Measurements from ENCODE around the gene PCDHA6. TPM values are rescaled to one million over a fixed set of nuclear protein-coding genes. Genes with fewer than 3 reads are reported as not detected.
"Not testable (repeated sequence)": the region's sequence is repeated elsewhere in the genome, so short reads cannot be mapped to it uniquely, and the experiment has no call there.

PCDHA6 gene
- total and polyA plus RNA-seq, 2 of the 8 experiments (the other 6 are each of a cell fraction or from before 2014, with no cell fraction given), result 0.71 to 7.1 TPM

DNA sequence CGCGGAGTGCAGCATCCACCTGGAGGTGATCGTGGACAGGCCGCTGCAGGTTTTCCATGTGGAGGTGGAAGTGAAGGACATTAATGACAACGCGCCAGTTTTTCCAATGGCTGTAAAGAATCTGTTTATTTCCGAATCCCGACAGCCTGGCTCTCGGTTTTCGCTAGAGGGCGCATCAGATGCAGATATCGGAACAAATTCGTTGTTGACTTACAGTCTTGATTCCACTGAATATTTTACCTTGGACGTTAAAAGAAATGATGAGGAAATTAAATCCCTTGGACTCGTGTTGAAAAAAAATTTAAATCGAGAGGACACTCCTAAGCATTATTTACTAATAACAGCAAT is 26.3 kb upstream of the PCDHA6 start (continued):
- TF ChIP-seq, protein P1, sequence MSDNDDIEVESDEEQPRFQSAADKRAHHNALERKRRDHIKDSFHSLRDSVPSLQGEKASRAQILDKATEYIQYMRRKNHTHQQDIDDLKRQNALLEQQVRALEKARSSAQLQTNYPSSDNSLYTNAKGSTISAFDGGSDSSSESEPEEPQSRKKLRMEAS (IDR thresholded peaks at IDR 0.05), result no peak
- TF ChIP-seq TCF12 (IDR thresholded peaks at IDR 0.05; ENCODE audit: low read depth, low read length) (no peak), FOSL1 (IDR thresholded peaks at IDR 0.05; ENCODE audit: insufficient read depth, low read depth, low read length) (no peak), EZH2 (IDR thresholded peaks at IDR 0.05; ENCODE audit: low read depth, low read length, severe bottlenecking) (no peak), POLR2A (IDR thresholded peaks at IDR 0.05; ENCODE audit: control extremely low read depth in 1 of 2, low read depth in 2 of 2, low read length in 2 of 2) (no peak), ZNF274 (IDR thresholded peaks at IDR 0.05; ENCODE audit: borderline replicate concordance, extremely low read depth, low read length) (no peak), CBX5 (IDR thresholded peaks at IDR 0.05; ENCODE audit: low read depth, low read length) (no peak), ASH2L (IDR thresholded peaks at IDR 0.05; ENCODE audit: low read length) (no peak)

DNA sequence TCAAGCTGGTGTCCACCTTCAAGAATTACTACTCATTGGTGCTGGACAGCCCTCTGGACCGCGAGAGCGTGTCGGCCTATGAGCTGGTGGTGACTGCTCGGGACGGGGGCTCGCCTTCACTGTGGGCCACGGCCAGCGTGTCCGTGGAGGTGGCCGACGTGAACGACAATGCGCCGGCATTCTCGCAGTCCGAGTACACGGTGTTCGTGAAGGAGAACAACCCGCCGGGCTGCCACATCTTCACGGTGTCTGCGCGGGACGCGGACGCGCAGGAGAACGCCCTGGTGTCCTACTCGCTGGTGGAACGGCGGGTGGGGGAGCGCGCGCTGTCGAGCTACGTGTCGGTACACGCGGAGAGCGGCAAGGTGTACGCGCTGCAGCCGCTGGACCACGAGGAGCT is 25.4 kb upstream of the PCDHA6 start:
- H3K4me3 ChIP-seq (ENCODE audit: extremely low read depth in 1 of 4, insufficient read depth in 2 of 4, low read depth in 3 of 4, low read length in 4 of 4); H2BK12ac ChIP-seq (ENCODE audit: low read depth, low read length); H2AK5ac ChIP-seq (ENCODE audit: low read depth, low read length); H3K56ac ChIP-seq (replicated peaks; ENCODE audit: insufficient read length, low read depth, low read length); H3K27me3 ChIP-seq (replicated peaks in 1 of 4; ENCODE audit: control insufficient read depth in 3 of 4, extremely low read depth in 1 of 4, insufficient read depth in 3 of 4, low read length in 3 of 4); DNase-seq (ENCODE audit: low read depth in 1 of 2, low spot score in 2 of 2); POLR2A ChIA-PET (ENCODE audit: partially characterized antibody); H2BK5ac ChIP-seq (ENCODE audit: low read depth, low read length); H4K8ac ChIP-seq (ENCODE audit: extremely low read depth, insufficient read depth, low read length); H3K14ac ChIP-seq (ENCODE audit: insufficient read length); H2BK15ac ChIP-seq (ENCODE audit: low read length); H3K79me1 ChIP-seq (ENCODE audit: low read depth, low read length); H3K18ac ChIP-seq (ENCODE audit: extremely low read depth, low read length); H3K23ac ChIP-seq (ENCODE audit: insufficient read length); H3K27ac ChIP-seq (ENCODE audit: low read depth, low read length); H3K4me2 ChIP-seq (ENCODE audit: insufficient read depth in 1 of 2, low read depth in 2 of 2, low read length in 2 of 2); H3K4ac ChIP-seq (replicated peaks; ENCODE audit: insufficient read length, low read depth, low read length); FAIRE-seq; H2AFZ ChIP-seq (ENCODE audit: low read length); H3K23me2 ChIP-seq (ENCODE audit: low read depth, low read length); H4K5ac ChIP-seq (ENCODE audit: insufficient read length, low read depth, low read length); H4K20me1 ChIP-seq (replicated peaks in 1 of 2; ENCODE audit: control insufficient read depth in 1 of 2, insufficient read depth in 2 of 2, low read length in 2 of 2); H4K91ac ChIP-seq (replicated peaks; ENCODE audit: insufficient read length, low read length); H3K79me2 ChIP-seq (ENCODE audit: control insufficient read depth in 1 of 2, insufficient read depth in 2 of 2, low read length in 2 of 2); H3K9ac ChIP-seq (replicated peaks in 1 of 4; ENCODE audit: extremely low read depth in 1 of 4, low read depth in 3 of 4, low read length in 3 of 4); H3K4me1 ChIP-seq (replicated peaks in 1 of 4; ENCODE audit: control insufficient read depth in 3 of 4, insufficient read depth in 4 of 4, low read length in 3 of 4); H2BK120ac ChIP-seq (replicated peaks; ENCODE audit: low read depth, low read length); H2BK20ac ChIP-seq (ENCODE audit: low read length): not testable (repeated sequence)
- Histone ChIP-seq H3K36me3 (ENCODE audit: control insufficient read depth in 2 of 4, insufficient read depth in 4 of 4, low read length in 3 of 4) (peaks cover 0 to 16% (median 0%) of the 10 kb centered on the region in 4 experiments; a peak in 3 of 8 replicates), H3K9me3 (ENCODE audit: insufficient read depth in 2 of 2, low read depth in 1 of 2, low read length in 1 of 2) (peaks cover 0 to 21% of the 10 kb centered on the region in 2 experiments; a peak in 2 of 4 replicates)
- CTCF ChIA-PET (ENCODE audit: partially characterized antibody), result interaction anchor here (0.8 to 1.6 kb wide), 4 partner anchors 10 to 73 kb away, joined by 3 to 4 read pairs (median 3); no protein-coding TSS in a partner anchor
- 98% methylated on average over 38 of the region's 45 CpGs; no CpG with 5 or more reads in 1 of the 2 experiments for WGBS, 2 experiments (ENCODE audit: extremely low coverage in 1 of 2, insufficient coverage in 1 of 2, insufficient read length in 1 of 2, insufficient replicate concordance in 2 of 2, low coverage in 1 of 2, low lambda C conversion rate in 2 of 2, missing lambda C conversion rate in 1 of 2)
